ENCODE results near the gene NFIA.

The NFIA gene

DNA sequence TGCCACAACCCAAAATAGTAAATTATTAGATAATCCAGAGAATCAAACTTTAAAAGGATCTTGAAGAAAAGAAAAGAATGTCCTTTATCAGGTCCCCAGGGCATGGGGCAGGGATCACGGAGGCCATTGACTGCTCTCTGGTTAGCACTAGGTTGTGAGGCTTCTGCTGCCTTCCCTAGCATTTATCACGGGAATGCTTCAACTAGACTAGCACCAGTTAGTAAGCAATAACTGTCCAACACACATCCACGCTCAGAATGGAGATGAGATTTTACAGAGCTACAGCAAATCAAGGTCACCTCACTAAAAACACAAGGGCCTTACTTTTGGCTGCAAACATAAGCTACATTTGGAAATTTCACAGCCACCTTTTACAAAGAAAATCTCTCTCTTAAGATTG lies 304.0 kb downstream of the NFIA start:
- no CpG with 5 or more reads among the region's 3 CpGs for WGBS, 2 donors (ENCODE audit: extremely low coverage in 2 of 2, insufficient read length in 2 of 2, insufficient replicate concordance in 1 of 2)
- no peak overlapping the region for H2BK15ac ChIP-seq (ENCODE audit: low read length)
- no peak overlapping the region for H2AK5ac ChIP-seq (ENCODE audit: low read depth, low read length)
- no peaks in the 10 kb centered on the region for H3K4me1 ChIP-seq (ENCODE audit: control insufficient read depth in 2 of 2, insufficient read depth in 1 of 2, low read depth in 1 of 2, low read length in 2 of 2)
- H2BK5ac ChIP-seq (ENCODE audit: low read length): no peak overlapping the region
- no peak overlapping the region for H2BK120ac ChIP-seq (ENCODE audit: low read depth, low read length)
- H2AFZ ChIP-seq (ENCODE audit: low read length): no peak overlapping the region
- H3K23ac ChIP-seq (ENCODE audit: low read depth, low read length, poor library complexity): no peak overlapping the region
- H3K27me3 ChIP-seq (ENCODE audit: control insufficient read depth in 3 of 3, insufficient read depth in 3 of 3, low read depth in 1 of 3, low read length in 3 of 3): no peaks in the 10 kb centered on the region
- no peak overlapping the region for H3K9ac ChIP-seq (ENCODE audit: low read depth, low read length, poor library complexity)
- no peak overlapping the region for H2BK12ac ChIP-seq (ENCODE audit: low read length)
- H3K79me1 ChIP-seq (ENCODE audit: low read depth, low read length): no peaks in the 10 kb centered on the region
- H4K8ac ChIP-seq (ENCODE audit: low read depth, low read length): no peak overlapping the region
- no peak overlapping the region for H3K4ac ChIP-seq (ENCODE audit: low read length)
- no peak overlapping the region for H3K4me2 ChIP-seq (ENCODE audit: insufficient read depth, low read length, poor library complexity, severe bottlenecking)
- no peaks in the 10 kb centered on the region for H3K36me3 ChIP-seq (replicated peaks in 1 of 2; ENCODE audit: control insufficient read depth in 2 of 2, insufficient read depth in 2 of 2, low read length in 2 of 2)
- H3K14ac ChIP-seq (ENCODE audit: low read length): no peak overlapping the region
- no peak for DNase-seq (ENCODE audit: low spot score)
- H3K18ac ChIP-seq (ENCODE audit: low read length): no peak overlapping the region
- no peak overlapping the region for H4K91ac ChIP-seq (ENCODE audit: low read depth, low read length, poor library complexity)
- H3K27ac ChIP-seq (replicated peaks; ENCODE audit: low read length): no peak overlapping the region
- H3K4me3 ChIP-seq (ENCODE audit: low read length in 2 of 2): no peak overlapping the region
- H3K9me3 ChIP-seq (replicated peaks in 1 of 2; ENCODE audit: control insufficient read depth in 2 of 2, insufficient read depth in 1 of 2, low read depth in 1 of 2, low read length in 2 of 2): peaks cover 0 to 3% of the 10 kb centered on the region in 2 donors

DNA sequence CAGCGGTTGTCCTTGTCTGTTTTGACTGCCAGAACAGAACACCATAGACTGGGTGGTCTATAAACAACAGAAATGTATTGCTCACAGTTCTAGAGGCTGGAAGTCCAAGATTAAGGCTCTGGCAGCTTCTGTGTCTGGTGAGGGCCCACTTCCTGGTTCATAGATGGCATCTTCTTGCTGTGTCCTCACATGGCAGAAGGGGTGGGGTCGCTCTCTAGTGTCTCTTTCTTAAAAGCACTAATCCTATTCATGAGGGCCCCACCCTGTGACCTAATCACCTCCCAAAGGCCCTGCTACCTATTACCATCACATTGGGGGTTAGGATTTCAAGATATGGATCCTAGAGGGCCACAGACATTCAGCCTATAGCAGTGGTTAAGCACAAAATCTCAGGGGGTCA lies 304.4 kb downstream of the NFIA start:
- H2BK5ac ChIP-seq (ENCODE audit: low read length): no peak overlapping the region
- no CpG with 5 or more reads among the region's 2 CpGs for WGBS, 2 donors (ENCODE audit: extremely low coverage in 2 of 2, insufficient read length in 2 of 2, insufficient replicate concordance in 1 of 2)
- H3K18ac ChIP-seq (ENCODE audit: low read length): no peak overlapping the region
- no peak overlapping the region for H3K4me2 ChIP-seq (ENCODE audit: insufficient read depth, low read length, poor library complexity, severe bottlenecking)
- no peak overlapping the region for H4K91ac ChIP-seq (ENCODE audit: low read depth, low read length, poor library complexity)
- DNase-seq (ENCODE audit: low spot score): no peak
- no peak overlapping the region for H4K8ac ChIP-seq (ENCODE audit: low read depth, low read length)
- no peaks in the 10 kb centered on the region for H3K27me3 ChIP-seq (ENCODE audit: control insufficient read depth in 3 of 3, insufficient read depth in 3 of 3, low read depth in 1 of 3, low read length in 3 of 3)
- no peak overlapping the region for H3K4me3 ChIP-seq (ENCODE audit: low read length in 2 of 2)
- no peaks in the 10 kb centered on the region for H3K4me1 ChIP-seq (ENCODE audit: control insufficient read depth in 2 of 2, insufficient read depth in 1 of 2, low read depth in 1 of 2, low read length in 2 of 2)
- H3K9ac ChIP-seq (ENCODE audit: low read depth, low read length, poor library complexity): no peak overlapping the region
- H2AFZ ChIP-seq (ENCODE audit: low read length): no peak overlapping the region
- no peaks in the 10 kb centered on the region for H3K36me3 ChIP-seq (replicated peaks in 1 of 2; ENCODE audit: control insufficient read depth in 2 of 2, insufficient read depth in 2 of 2, low read length in 2 of 2)
- no peak overlapping the region for H3K27ac ChIP-seq (replicated peaks; ENCODE audit: low read length)
- no peak overlapping the region for H3K14ac ChIP-seq (ENCODE audit: low read length)
- H2AK5ac ChIP-seq (ENCODE audit: low read depth, low read length): no peak overlapping the region
- no peaks in the 10 kb centered on the region for H3K79me1 ChIP-seq (ENCODE audit: low read depth, low read length)
- peaks cover 0 to 3% of the 10 kb centered on the region in 2 donors for H3K9me3 ChIP-seq (replicated peaks in 1 of 2; ENCODE audit: control insufficient read depth in 2 of 2, insufficient read depth in 1 of 2, low read depth in 1 of 2, low read length in 2 of 2)
- H3K23ac ChIP-seq (ENCODE audit: low read depth, low read length, poor library complexity): no peak overlapping the region
- no peak overlapping the region for H2BK12ac ChIP-seq (ENCODE audit: low read length)
- H2BK120ac ChIP-seq (ENCODE audit: low read depth, low read length): no peak overlapping the region
- H3K4ac ChIP-seq (ENCODE audit: low read length): no peak overlapping the region
- no peak overlapping the region for H2BK15ac ChIP-seq (ENCODE audit: low read length)

DNA sequence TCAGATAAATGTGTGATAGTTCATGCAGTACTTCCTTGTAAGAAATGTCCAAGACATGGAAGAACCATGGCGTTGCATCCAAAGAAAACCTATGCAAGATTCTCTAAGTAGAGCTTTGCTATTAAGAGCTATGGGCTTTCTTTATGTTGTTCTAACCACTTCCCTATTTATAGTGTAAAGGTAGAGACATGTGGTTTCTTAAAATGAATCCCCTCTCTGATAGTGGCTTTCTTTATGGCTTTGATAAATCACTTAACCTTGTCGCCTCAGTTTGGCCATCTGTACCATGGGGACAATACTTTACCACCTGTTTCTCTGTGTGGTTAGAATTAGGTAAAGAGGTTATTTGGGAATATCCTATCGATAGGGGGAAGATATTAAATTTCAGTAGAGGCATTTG lies 305.5 kb downstream of the NFIA start:
- 100% methylated on average over 1 of the region's 3 CpGs; no CpG with 5 or more reads in 1 of the 2 donors for WGBS, 2 donors (ENCODE audit: extremely low coverage in 2 of 2, insufficient read length in 2 of 2, insufficient replicate concordance in 1 of 2)
- Histone ChIP-seq H3K27me3 (ENCODE audit: control insufficient read depth in 3 of 3, insufficient read depth in 3 of 3, low read depth in 1 of 3, low read length in 3 of 3) (no peaks in the 10 kb centered on the region), H3K4me3 (ENCODE audit: low read length in 2 of 2) (no peak overlapping the region), H3K14ac (ENCODE audit: low read length) (no peak overlapping the region), H2BK12ac (ENCODE audit: low read length) (no peak overlapping the region), H3K27ac (replicated peaks; ENCODE audit: low read length) (no peak overlapping the region), H3K4me1 (ENCODE audit: control insufficient read depth in 2 of 2, insufficient read depth in 1 of 2, low read depth in 1 of 2, low read length in 2 of 2) (peaks cover 0 to 3% of the 10 kb centered on the region in 2 donors), H3K9ac (ENCODE audit: low read depth, low read length, poor library complexity) (no peak overlapping the region), H2BK120ac (ENCODE audit: low read depth, low read length) (no peak overlapping the region), H2BK5ac (ENCODE audit: low read length) (no peak overlapping the region), H3K79me1 (ENCODE audit: low read depth, low read length) (no peaks in the 10 kb centered on the region), H3K9me3 (replicated peaks in 1 of 2; ENCODE audit: control insufficient read depth in 2 of 2, insufficient read depth in 1 of 2, low read depth in 1 of 2, low read length in 2 of 2) (peaks cover 0 to 3% of the 10 kb centered on the region in 2 donors), H3K4me2 (ENCODE audit: insufficient read depth, low read length, poor library complexity, severe bottlenecking) (no peak overlapping the region), H3K36me3 (replicated peaks in 1 of 2; ENCODE audit: control insufficient read depth in 2 of 2, insufficient read depth in 2 of 2, low read length in 2 of 2) (no peaks in the 10 kb centered on the region), H2AFZ (ENCODE audit: low read length) (no peak overlapping the region), H4K91ac (ENCODE audit: low read depth, low read length, poor library complexity) (no peak overlapping the region), H4K8ac (ENCODE audit: low read depth, low read length) (no peak overlapping the region), H3K18ac (ENCODE audit: low read length) (no peak overlapping the region), H3K23ac (ENCODE audit: low read depth, low read length, poor library complexity) (no peak overlapping the region), H2BK15ac (ENCODE audit: low read length) (no peak overlapping the region), H3K4ac (ENCODE audit: low read length) (no peak overlapping the region), H2AK5ac (ENCODE audit: low read depth, low read length) (no peak overlapping the region)
- no peak for DNase-seq (ENCODE audit: low spot score)

DNA sequence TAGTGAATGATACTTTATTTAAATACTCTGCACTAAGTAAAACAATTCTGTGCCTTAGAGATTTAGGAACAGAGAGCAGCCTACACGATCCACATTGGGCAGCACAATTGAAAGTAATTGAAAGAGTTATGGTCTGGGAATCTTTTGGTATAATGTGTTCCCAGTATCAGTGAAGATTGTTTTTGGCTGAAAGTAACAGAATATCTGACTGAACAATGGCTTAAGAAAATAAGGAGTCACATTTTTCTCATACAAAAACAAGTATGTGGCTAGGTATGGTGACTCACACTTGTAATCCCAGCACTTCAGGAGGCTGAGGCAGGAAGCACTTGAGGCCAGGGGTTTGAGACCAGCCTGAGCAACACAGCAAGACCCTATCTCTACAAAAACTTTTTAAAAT lies 306.2 kb downstream of the NFIA start:
- Histone ChIP-seq H2AK5ac (ENCODE audit: low read depth, low read length) (no peak overlapping the region), H3K79me1 (ENCODE audit: low read depth, low read length) (no peaks in the 10 kb centered on the region), H3K9ac (ENCODE audit: low read depth, low read length, poor library complexity) (no peak overlapping the region), H3K9me3 (replicated peaks in 1 of 2; ENCODE audit: control insufficient read depth in 2 of 2, insufficient read depth in 1 of 2, low read depth in 1 of 2, low read length in 2 of 2) (peaks cover 0 to 3% of the 10 kb centered on the region in 2 donors), H4K8ac (ENCODE audit: low read depth, low read length) (no peak overlapping the region), H3K4me2 (ENCODE audit: insufficient read depth, low read length, poor library complexity, severe bottlenecking) (no peak overlapping the region), H3K14ac (ENCODE audit: low read length) (no peak overlapping the region), H2BK5ac (ENCODE audit: low read length) (no peak overlapping the region), H3K4ac (ENCODE audit: low read length) (no peak overlapping the region), H3K18ac (ENCODE audit: low read length) (no peak overlapping the region), H2AFZ (ENCODE audit: low read length) (no peak overlapping the region), H3K36me3 (replicated peaks in 1 of 2; ENCODE audit: control insufficient read depth in 2 of 2, insufficient read depth in 2 of 2, low read length in 2 of 2) (no peaks in the 10 kb centered on the region), H2BK15ac (ENCODE audit: low read length) (no peak overlapping the region), H3K4me1 (ENCODE audit: control insufficient read depth in 2 of 2, insufficient read depth in 1 of 2, low read depth in 1 of 2, low read length in 2 of 2) (peaks cover 0 to 5% of the 10 kb centered on the region in 2 donors), H2BK12ac (ENCODE audit: low read length) (no peak overlapping the region), H3K23ac (ENCODE audit: low read depth, low read length, poor library complexity) (no peak overlapping the region), H3K4me3 (ENCODE audit: low read length in 2 of 2) (no peak overlapping the region), H4K91ac (ENCODE audit: low read depth, low read length, poor library complexity) (no peak overlapping the region), H2BK120ac (ENCODE audit: low read depth, low read length) (no peak overlapping the region), H3K27ac (replicated peaks; ENCODE audit: low read length) (no peak overlapping the region), H3K27me3 (ENCODE audit: control insufficient read depth in 3 of 3, insufficient read depth in 3 of 3, low read depth in 1 of 3, low read length in 3 of 3) (no peaks in the 10 kb centered on the region)
- WGBS, 2 donors (ENCODE audit: extremely low coverage in 2 of 2, insufficient read length in 2 of 2, insufficient replicate concordance in 1 of 2): no CpG with 5 or more reads among the region's 1 CpG
- no peak for DNase-seq (ENCODE audit: low spot score)
